CD8-positive, alpha-beta memory T cell (primary cell): ENCODE data around the gene ETDB. TPM values are rescaled to one million over a fixed set of nuclear protein-coding genes. Genes with fewer than 3 reads are reported as not detected.
A peak's percentile ranks its signal among the peaks of the same experiment; 100 is the strongest.
"Not testable (repeated sequence)": the region's sequence is repeated elsewhere in the genome, so short reads cannot be mapped to it uniquely, and the experiment has no call there.

ENCODE experiments used
- CTCF ChIA-PET: fragments of 350-600 bp; sonication (Branson Sonifier 250); formaldehyde crosslinking; loops from one replicate; lab custom pipeline; 2021; ENCODE audit warnings: antibody characterized with exemption; lab: Charles Lee
- POLR2A ChIA-PET: fragments of 350-600 bp; sonication (Branson Sonifier 250); formaldehyde crosslinking; loops from one replicate; lab custom pipeline; 2021; ENCODE audit warnings: antibody characterized with exemption; lab: Charles Lee
- DNase-seq, 5 donors: peaks; one replicate each; pipeline versions ENCODE4 v3.0.0 to v3.0.0-alpha.2; 2020 to 2022; ENCODE audit warnings: mixed read lengths in 1 of 5
- H3K27ac ChIP-seq: one replicate; pipeline ENCODE4 v1.7.0; 2013; ENCODE audit warnings: low read depth, mild to moderate bottlenecking, low read length, moderate library complexity
- H3K27me3 ChIP-seq: 2 replicates; pipeline ENCODE4 v1.7.0; 2013; ENCODE audit warnings: low read length, mild to moderate bottlenecking; ENCODE audit not compliant: insufficient read depth, poor library complexity, severe bottlenecking
- H3K36me3 ChIP-seq: 2 replicates; pipeline ENCODE4 v1.7.0; 2013; ENCODE audit warnings: mild to moderate bottlenecking, low read length, moderate library complexity; ENCODE audit not compliant: insufficient read depth
- H3K4me1 ChIP-seq: 2 replicates; pipeline ENCODE4 v1.7.0; 2013; ENCODE audit warnings: mild to moderate bottlenecking, low read length, moderate library complexity; ENCODE audit not compliant: insufficient read depth
- H3K4me3 ChIP-seq: 2 replicates; pipeline ENCODE4 v1.7.0; 2013; ENCODE audit warnings: mild to moderate bottlenecking, low read length
- H3K9me3 ChIP-seq: 2 replicates; pipeline ENCODE4 v1.7.0; 2013; ENCODE audit warnings: mild to moderate bottlenecking, low read length
- H3K27ac Mint-ChIP-seq, 8 donors: one replicate each; pipeline ENCODE4 v1.8.0; 2020 to 2021; ENCODE audit warnings: mixed read lengths in 8 of 8, mild to moderate bottlenecking in 6 of 8, inconsistent platforms in 3 of 8, moderate library complexity in 3 of 8
- H3K27me3 Mint-ChIP-seq, 2 donors: one replicate each; pipeline ENCODE4 v1.8.0; 2020 to 2021; ENCODE audit warnings: mixed read lengths in 2 of 2, mild to moderate bottlenecking in 1 of 2, moderate library complexity in 1 of 2
- H3K36me3 Mint-ChIP-seq, 3 donors: one replicate each; pipeline ENCODE4 v1.8.0; 2020 to 2021; ENCODE audit warnings: mixed read lengths in 3 of 3, inconsistent platforms in 1 of 3, mild to moderate bottlenecking in 1 of 3
- H3K4me1 Mint-ChIP-seq, 3 donors: one replicate each; pipeline ENCODE4 v1.8.0; 2020 to 2021; ENCODE audit warnings: mixed read lengths in 3 of 3, inconsistent platforms in 1 of 3, mild to moderate bottlenecking in 1 of 3
- H3K4me3 Mint-ChIP-seq, 7 donors: one replicate each; pipeline ENCODE4 v1.8.0; 2020 to 2021; ENCODE audit warnings: mixed read lengths in 7 of 7, mild to moderate bottlenecking in 6 of 7, moderate library complexity in 4 of 7, inconsistent platforms in 2 of 7
- H3K9me3 Mint-ChIP-seq, 5 donors: one replicate each; pipeline ENCODE4 v1.8.0; 2020 to 2022; ENCODE audit warnings: mixed read lengths in 5 of 5, mild to moderate bottlenecking in 3 of 5, moderate library complexity in 2 of 5, inconsistent platforms in 1 of 5
- polyA plus RNA-seq: library from polyadenylated mRNA; unstranded; fragments of 300-500 nt; fragmentation: Illumina TruSeq; gene quantifications from one replicate; pipeline ENCODE4 v1.2.3, GENCODE V29; 2021
- total RNA-seq, 2 experiments: library from RNA; stranded (reverse); gene quantifications; one replicate each; pipeline ENCODE4 v1.2.3, GENCODE V29; 2021

Gene ETDB
- total and polyA plus RNA-seq, 3 experiments from 2014 or later, result not detected

GRCh38 chrX:135112096-135112729, 8.1 kb downstream of the ETDB start:
- Histone ChIP-seq H3K27ac (no peak overlapping the region), H3K27me3 (peaks cover 7% of the 10 kb centered on the region), H3K4me3 (no peak overlapping the region), H3K9me3 (no peaks in the 10 kb centered on the region), H3K4me1 (no peaks in the 10 kb centered on the region), H3K36me3 (no peaks in the 10 kb centered on the region)
- no peaks in the 10 kb centered on the region for H3K36me3 Mint-ChIP-seq
- CTCF ChIA-PET, result no interaction called here
- no peaks in the 10 kb centered on the region for H3K9me3 Mint-ChIP-seq
- peak in 2 of 5 donors; percentile 27 to 38 for DNase-seq
- no peak overlapping the region for H3K27ac Mint-ChIP-seq
- no peaks in the 10 kb centered on the region for H3K4me1 Mint-ChIP-seq
- POLR2A ChIA-PET, result no interaction called here
- no peak overlapping the region for H3K4me3 Mint-ChIP-seq
- H3K27me3 Mint-ChIP-seq, result peaks cover 21 to 32% of the 10 kb centered on the region in 2 donors

GRCh38 chrX:135109554-135109953, 10.8 kb downstream of the ETDB start:
- H3K4me1 Mint-ChIP-seq, result no peaks in the 10 kb centered on the region
- H3K36me3 Mint-ChIP-seq, result no peaks in the 10 kb centered on the region
- peaks cover 0 to 1% (median 0%) of the 10 kb centered on the region in 5 donors for H3K9me3 Mint-ChIP-seq
- DNase-seq, result no peak
- no peak overlapping the region for H3K4me3 Mint-ChIP-seq
- CTCF ChIA-PET, result no interaction called here
- POLR2A ChIA-PET, result no interaction called here
- peaks cover 23 to 45% of the 10 kb centered on the region in 2 donors for H3K27me3 Mint-ChIP-seq
- Histone ChIP-seq H3K9me3 (no peaks in the 10 kb centered on the region), H3K27me3 (peaks cover 7% of the 10 kb centered on the region), H3K4me1 (no peaks in the 10 kb centered on the region), H3K27ac (no peak overlapping the region), H3K36me3 (no peaks in the 10 kb centered on the region), H3K4me3 (no peak overlapping the region)
- no peak overlapping the region for H3K27ac Mint-ChIP-seq

GRCh38 chrX:135099493-135099783, 20.9 kb downstream of the ETDB start:
- no peaks in the 10 kb centered on the region for H3K9me3 Mint-ChIP-seq
- no peak for DNase-seq
- peaks cover 14 to 18% of the 10 kb centered on the region in 2 donors for H3K27me3 Mint-ChIP-seq
- ChIA-PET CTCF (no interaction called here), POLR2A (no interaction called here)
- H3K4me1 ChIP-seq, result no peaks in the 10 kb centered on the region
- H3K9me3 ChIP-seq, result no peaks in the 10 kb centered on the region
- peak overlapping the region in 3 of 8 donors; percentile 35 to 66 (median 48) for H3K27ac Mint-ChIP-seq
- no peaks in the 10 kb centered on the region for H3K36me3 ChIP-seq
- H3K27ac ChIP-seq, result no peak overlapping the region
- peaks cover 8 to 17% (median 9%) of the 10 kb centered on the region in 3 donors for H3K4me1 Mint-ChIP-seq
- H3K36me3 Mint-ChIP-seq, result no peaks in the 10 kb centered on the region
- no peak overlapping the region for H3K4me3 ChIP-seq
- peak overlapping the region; percentile 73 to 89 (median 78) for H3K4me3 Mint-ChIP-seq
- H3K27me3 ChIP-seq, result no peaks in the 10 kb centered on the region

- H3K36me3 ChIP-seq, H3K27ac ChIP-seq, H3K27me3 ChIP-seq, CTCF ChIA-PET, H3K4me3 ChIP-seq, H3K36me3 Mint-ChIP-seq, DNase-seq, H3K9me3 Mint-ChIP-seq, H3K9me3 ChIP-seq, H3K4me1 ChIP-seq: not testable (repeated sequence)
- Mint-ChIP-seq H3K27me3 (peaks cover 11 to 18% of the 10 kb centered on the region in 2 donors), H3K4me1 (peaks cover 8 to 17% (median 9%) of the 10 kb centered on the region in 3 donors), H3K27ac (peak overlapping the region in 1 of 8 donors; percentile 82), H3K4me3 (peak overlapping the region; percentile 15 to 87 (median 34))
- POLR2A ChIA-PET, result interaction anchor here (0.6 kb wide), 1 partner anchor 131 kb away, joined by 4 read pairs; no protein-coding TSS in a partner anchor
Measured at GRCh38 chrX:135097196-135097744, 23.1 kb downstream of the ETDB start.

GRCh38 chrX:135095715-135096114, 24.6 kb downstream of the ETDB start:
- no peaks in the 10 kb centered on the region for H3K9me3 Mint-ChIP-seq

GRCh38 chrX:135094726-135095125, 25.6 kb downstream of the ETDB start:
- Mint-ChIP-seq H3K9me3 (no peaks in the 10 kb centered on the region), H3K27ac (no peak overlapping the region), H3K27me3 (peaks cover 11 to 20% of the 10 kb centered on the region in 2 donors), H3K4me3 (peak overlapping the region in 1 of 7 donors; percentile 30), H3K4me1 (peaks cover 8 to 17% (median 9%) of the 10 kb centered on the region in 3 donors), H3K36me3 (no peaks in the 10 kb centered on the region)
- no peaks in the 10 kb centered on the region for H3K9me3 ChIP-seq
- no peaks in the 10 kb centered on the region for H3K4me1 ChIP-seq
- no peak overlapping the region for H3K27ac ChIP-seq
- no peak overlapping the region for H3K4me3 ChIP-seq
- ChIA-PET POLR2A (no interaction called here), CTCF (interaction anchor here (1.1 kb wide), 1 partner anchor 8 kb away, joined by 4 read pairs; no protein-coding TSS in a partner anchor)
- no peaks in the 10 kb centered on the region for H3K36me3 ChIP-seq
- no peaks in the 10 kb centered on the region for H3K27me3 ChIP-seq
- no peak for DNase-seq

More at GRCh38 chrX:135095715-135096114, 24.6 kb downstream of the ETDB start:
- Histone ChIP-seq H3K27ac (no peak overlapping the region), H3K27me3 (no peaks in the 10 kb centered on the region), H3K4me1 (no peaks in the 10 kb centered on the region), H3K4me3 (no peak overlapping the region), H3K36me3 (no peaks in the 10 kb centered on the region), H3K9me3 (no peaks in the 10 kb centered on the region)
- Mint-ChIP-seq H3K4me3 (no peak overlapping the region), H3K36me3 (no peaks in the 10 kb centered on the region), H3K27ac (no peak overlapping the region), H3K4me1 (peaks cover 8 to 17% (median 9%) of the 10 kb centered on the region in 3 donors), H3K27me3 (peaks cover 11 to 20% of the 10 kb centered on the region in 2 donors)
- ChIA-PET POLR2A (no interaction called here), CTCF (interaction anchor here (1.1 kb wide), 1 partner anchor 9 kb away, joined by 4 read pairs; no protein-coding TSS in a partner anchor)
- DNase-seq, result no peak

- Histone ChIP-seq H3K36me3 (no peaks in the 10 kb centered on the region), H3K4me3 (no peak overlapping the region), H3K4me1 (no peaks in the 10 kb centered on the region), H3K27me3 (no peaks in the 10 kb centered on the region), H3K9me3 (no peaks in the 10 kb centered on the region), H3K27ac (no peak overlapping the region)
- Mint-ChIP-seq H3K36me3 (no peaks in the 10 kb centered on the region), H3K4me1 (peaks cover 3 to 6% (median 5%) of the 10 kb centered on the region in 3 donors), H3K27me3 (peaks cover 3 to 10% of the 10 kb centered on the region in 2 donors), H3K27ac (no peak overlapping the region), H3K4me3 (no peak overlapping the region), H3K9me3 (no peaks in the 10 kb centered on the region)
- DNase-seq, result no peak
- ChIA-PET CTCF (no interaction called here), POLR2A (no interaction called here)
Measured at GRCh38 chrX:135089126-135089525, 31.2 kb downstream of the ETDB start.

GRCh38 chrX:135087867-135088266, 32.5 kb downstream of the ETDB start:
- Mint-ChIP-seq H3K4me3 (no peak overlapping the region), H3K36me3 (no peaks in the 10 kb centered on the region), H3K4me1 (peaks cover 3 to 6% (median 5%) of the 10 kb centered on the region in 3 donors), H3K27me3 (peaks cover 3 to 8% of the 10 kb centered on the region in 2 donors), H3K27ac (no peak overlapping the region), H3K9me3 (no peaks in the 10 kb centered on the region)
- H3K4me3 ChIP-seq, result no peak overlapping the region
- no peaks in the 10 kb centered on the region for H3K36me3 ChIP-seq
- H3K4me1 ChIP-seq, result no peaks in the 10 kb centered on the region
- ChIA-PET POLR2A (no interaction called here), CTCF (no interaction called here)
- H3K27ac ChIP-seq, result no peak overlapping the region
- DNase-seq, result no peak
- no peaks in the 10 kb centered on the region for H3K9me3 ChIP-seq
- H3K27me3 ChIP-seq, result no peaks in the 10 kb centered on the region
